NCI-H2227 (cell line): ENCODE measurements around the gene USP28.

Experiments used
- DNase-seq: peaks from one replicate; lab custom pipeline; 2025; ENCODE audit not compliant: unreplicated experiment; lab: John Stamatoyannopoulos, UW

Gene USP28

DNA sequence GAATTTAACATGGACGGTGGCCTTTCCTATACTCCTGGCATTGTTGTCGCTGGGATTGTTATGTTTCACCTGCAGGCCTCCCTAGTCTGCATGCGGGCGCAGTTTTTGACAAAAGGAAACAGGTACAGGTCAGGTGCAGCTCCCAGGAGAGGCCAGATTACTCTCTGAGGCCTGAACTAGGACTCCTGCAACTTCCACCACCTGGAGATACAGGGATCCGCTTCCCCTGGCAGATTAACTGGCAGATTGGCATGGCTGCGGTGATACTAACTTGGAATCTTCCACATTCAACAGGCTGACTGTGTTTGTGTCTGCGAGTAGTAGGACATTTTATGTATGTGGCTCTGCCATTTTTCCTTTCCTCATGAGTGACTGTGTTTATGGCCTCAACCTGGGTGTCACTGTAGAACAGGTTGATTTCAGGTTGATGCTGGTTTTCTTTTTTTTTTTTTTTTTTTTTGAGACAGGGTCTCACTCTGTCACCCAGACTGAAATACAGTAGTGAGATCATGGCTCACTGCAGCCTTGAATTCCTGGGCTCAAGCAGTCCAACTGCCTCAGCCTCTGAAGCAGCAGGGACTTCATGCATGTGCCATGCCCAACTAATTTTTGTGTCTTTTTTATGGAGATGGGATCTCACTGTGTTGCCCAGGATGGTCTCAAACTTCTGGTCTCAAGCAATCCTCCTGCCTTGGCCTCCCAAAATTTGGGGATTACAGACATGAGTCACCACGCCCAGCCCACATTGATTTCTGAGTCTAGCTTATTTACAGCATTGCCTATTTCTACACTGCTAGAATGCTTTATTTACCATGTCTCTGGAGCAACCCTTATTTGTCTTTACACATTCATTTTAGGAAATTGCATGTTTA is 1.7 kb upstream of the USP28 start:
- DNase-seq: no peak

DNA sequence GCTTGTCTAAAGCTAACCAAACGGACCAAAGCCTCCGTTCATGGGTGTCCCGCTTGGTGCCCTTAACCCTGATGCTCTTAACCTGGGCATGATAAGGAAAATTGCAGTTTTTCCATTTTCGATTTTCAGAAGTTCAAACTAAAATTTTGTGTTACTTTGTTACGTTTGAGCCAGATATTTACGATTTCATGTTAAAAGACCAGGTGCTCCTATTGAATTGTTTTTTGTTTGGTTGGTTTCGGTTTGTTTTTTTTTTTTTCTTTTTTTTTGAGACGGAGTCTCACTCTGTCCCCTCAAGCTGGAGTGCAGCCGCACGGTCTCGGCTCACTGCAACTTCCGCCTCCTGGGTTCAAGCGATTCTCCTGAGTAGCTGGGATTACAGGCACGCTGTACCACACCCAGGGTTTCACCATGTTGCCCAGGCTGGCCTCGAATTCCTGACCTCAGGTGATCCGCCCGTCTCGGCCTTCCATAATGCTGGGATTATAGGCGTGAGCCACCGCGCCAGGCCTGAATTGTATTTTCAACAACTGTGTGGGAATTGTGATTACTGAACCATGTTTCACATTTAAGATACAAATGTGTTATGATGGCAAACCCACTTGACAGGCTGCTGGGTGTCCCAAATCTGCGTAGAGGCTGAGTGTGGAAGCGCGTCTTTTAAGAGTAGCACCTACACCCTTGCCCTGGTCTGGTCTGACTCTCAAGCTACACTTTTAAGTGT is 864 bp upstream of the USP28 start:
- no peak for DNase-seq

DNA sequence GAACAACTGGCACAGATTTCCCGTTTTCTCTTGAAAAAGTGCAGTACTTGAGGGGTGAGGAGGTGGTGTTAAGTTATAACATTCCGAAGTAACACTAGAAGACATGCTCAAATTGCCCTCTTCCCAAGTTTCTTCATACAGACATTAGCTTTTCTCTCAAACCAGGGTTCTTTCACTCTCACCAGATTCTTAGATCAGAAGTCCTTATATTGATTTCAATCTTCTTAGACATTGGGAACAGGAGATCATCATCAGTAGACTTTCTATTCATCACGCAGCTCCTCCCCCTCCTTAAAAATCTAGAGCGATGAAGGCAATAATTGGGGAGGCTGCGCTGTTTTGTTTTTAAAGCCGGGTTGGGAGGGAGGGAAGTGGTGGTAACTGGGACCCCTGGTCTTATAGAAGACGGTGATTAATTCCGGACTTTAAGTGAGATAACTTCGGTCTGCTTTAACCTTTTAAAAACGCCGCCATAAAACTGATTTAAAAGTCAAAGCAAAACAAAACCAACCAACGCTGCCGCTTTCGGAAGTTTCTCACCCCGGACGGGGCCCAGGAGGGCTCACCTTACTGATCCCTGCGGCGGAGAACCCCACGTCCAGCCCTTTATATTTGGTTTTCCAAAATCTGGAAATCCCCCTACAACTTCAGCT is 665 bp downstream of the USP28 start:
- no peak for DNase-seq

DNA sequence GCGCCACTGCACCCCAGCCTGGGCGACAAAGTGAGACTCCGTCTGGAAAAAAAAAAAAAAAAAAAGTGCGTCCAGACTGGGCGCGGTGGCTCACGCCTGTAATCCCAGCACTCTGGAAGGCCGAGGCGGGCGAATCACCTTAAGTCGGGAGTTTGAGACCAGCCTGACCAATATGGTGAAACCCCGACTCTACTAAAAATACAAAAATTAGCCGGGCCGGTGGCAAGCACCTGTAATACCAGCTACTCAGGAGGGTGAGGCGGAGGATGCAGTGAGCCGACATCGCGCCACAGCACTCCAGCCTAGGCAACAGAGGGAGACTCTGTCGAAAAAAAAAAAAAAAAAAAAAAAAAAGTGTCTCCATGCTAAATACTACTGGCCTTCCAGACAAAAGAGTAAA is 1.3 kb downstream of the USP28 start:
- DNase-seq: no peak

DNA sequence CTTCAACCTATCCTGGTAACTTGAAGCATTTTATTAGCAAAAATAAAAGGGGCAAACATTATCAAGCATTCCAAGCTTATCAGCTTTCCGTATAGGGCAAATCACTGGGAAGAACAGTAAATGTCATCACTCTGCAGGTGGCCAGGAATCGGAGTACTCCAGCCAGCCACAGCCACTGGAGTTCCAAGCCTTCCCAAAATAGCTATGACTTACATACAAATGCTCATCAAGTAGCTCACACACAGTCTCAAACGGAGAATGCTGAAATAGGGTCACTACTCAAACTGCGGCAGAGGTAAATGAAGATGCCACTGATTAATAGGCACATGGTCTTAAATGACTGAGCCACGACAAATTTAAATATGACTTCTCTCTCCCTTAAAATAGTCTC is 2.1 kb downstream of the USP28 start:
- DNase-seq: peak; percentile 13

DNA sequence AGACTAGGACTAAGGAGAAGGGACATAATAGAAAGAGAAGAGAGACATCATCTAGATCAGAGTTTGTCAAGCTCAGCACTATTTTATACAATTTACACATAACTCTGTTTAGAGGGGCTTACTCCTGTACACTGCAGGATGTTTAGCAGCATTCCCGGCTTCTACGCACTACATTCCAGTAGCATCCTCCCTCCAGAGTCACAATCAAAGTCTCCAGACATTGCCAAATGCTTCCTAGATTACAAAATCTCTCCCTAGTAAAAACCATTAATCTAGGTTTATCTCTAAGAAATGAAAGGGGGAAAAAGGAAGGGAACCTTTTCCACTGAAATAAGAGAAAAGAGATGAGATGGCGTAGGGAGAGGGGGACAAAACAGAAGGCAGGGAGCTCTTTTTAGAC is 4.0 kb downstream of the USP28 start:
- no peak for DNase-seq

DNA sequence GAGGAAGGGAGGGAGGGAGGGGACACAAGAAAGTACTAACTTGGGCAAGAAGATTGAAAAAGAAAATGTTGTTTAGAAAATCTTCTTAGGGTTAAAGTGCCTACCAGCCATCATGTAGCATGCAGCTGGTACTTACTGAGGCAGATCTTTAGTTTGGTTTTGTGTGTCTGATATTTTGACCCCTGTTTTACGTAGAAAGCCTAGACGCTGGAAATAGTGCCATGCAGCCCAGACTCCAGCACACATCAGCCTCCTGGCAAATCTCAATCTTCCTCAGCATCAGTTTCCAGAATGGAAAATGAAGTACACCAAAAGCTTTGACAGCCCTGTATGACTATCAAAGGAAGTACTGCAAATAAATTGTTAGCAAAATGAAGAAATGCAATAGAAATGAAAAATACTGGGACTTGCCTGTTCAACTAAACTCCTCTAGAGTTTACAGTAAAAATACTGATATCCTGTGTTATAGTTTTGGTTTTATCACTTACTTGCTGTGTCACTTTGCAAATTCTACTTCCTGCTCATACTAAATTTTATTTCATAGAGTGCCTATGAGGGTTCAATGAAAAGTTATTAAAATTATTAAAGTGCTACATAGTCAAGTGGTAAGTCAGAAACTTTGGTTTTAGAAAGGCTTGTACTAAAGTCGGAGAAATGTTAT is 7.4 kb downstream of the USP28 start:
- DNase-seq: no peak

DNA sequence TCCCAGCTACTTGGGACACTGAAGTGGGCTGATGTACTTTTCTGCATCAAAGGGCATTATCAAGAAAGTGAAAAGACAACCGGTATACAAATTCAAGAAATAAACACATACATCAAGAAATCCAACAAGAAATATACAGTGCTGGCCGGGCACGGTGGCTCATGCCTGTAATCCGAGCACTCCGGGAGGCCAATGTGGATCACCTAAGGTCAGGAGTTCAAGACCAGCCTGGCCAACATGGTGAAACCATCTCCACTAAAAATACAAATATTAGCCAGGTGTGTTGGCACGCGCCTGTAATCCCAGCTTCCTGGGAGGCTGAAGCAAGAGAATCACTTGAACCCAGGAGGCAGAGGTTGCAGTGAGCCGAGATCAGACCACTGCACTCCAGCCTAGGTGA is 9.5 kb downstream of the USP28 start:
- DNase-seq: no peak

DNA sequence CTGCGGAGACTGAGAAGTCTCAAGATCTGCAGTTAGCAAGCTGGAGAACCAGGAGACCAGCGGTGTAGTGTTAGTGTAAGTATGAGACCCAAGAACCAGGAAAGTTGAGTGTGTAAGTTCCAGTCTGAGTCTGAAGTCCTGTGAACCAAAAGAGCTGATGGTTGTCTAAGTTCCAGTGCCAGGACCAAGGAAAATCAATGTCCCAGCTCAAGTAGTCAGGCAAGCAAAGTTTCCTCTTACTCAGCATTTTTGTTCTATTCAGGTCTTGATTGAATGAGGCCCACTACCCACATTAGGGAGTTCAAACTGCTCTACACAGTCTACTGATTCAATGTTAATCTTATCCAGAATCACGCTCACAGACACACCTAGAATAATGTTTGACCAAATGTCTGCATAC is 11.0 kb downstream of the USP28 start:
- no peak for DNase-seq

DNA sequence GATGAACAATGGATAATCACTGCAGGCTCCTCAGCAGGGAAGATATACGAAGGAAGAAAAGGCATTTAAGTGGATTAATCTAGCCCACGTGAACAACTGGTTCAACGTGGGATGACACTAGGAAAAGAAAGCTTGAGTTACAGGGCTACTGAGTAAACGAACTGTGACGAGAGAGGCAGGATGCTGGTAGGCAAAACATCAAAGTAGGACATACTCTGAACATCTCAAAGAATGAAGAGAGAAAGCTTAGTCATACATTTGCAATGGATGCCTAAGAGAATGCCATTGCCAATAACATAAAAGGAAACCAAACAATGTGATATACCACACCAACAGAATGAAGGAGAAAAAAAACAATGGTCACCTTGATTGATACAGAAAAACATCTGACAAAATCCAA is 12.9 kb downstream of the USP28 start:
- DNase-seq: no peak

DNA sequence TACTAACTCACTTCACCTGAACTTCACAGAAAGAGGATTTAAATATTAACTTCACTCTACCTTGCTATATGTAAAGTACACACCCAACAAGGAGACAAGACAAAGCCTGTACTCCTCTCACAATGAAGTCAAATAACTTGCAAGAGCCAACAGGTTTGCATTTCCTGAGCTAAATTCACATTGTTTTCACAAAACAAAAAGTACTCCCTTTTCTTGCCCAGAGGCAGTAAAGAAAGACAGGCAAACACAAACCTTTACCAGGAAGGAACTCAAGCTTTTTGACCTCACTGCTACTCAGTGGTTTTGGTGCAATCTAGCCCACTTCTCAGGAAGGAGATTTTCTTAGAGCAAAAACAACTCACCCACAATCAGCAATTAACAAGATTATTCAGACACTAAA is 15.7 kb downstream of the USP28 start:
- DNase-seq: no peak

DNA sequence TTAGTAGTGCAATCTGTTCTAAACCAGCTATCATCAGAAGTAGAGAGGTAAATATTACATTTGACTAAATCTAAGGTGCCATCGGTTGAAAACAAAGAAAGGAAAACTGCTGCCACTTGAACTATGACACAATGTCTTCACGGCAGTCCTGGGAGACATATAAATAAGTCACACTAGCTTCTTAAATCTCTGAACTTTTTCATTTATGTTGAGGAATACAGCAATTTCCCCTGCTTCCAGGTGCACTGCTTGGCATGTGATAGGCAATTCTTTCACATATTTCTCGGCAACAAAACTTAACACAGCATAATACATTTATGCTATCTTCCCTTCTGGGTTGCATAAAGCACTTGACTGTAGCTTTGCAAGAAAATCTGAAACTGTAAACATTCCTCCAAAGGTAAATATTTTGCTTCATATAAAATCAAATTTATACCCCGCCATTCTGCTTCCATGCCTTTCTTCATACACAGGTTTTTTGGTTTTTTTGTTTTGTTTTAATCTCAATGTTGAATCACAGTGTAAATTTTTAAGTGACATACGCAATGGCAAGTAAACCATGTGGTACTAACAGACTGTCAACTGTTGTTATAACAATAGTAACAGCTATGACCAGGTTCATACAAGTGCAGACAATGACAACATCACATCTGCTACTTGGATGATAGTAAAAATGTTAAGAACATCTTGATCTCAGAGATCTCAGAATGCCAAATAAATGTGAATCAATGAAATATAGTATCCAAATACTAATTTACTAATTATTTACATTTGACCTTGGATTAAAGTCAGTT is 18.2 kb downstream of the USP28 start:
- DNase-seq: no peak

DNA sequence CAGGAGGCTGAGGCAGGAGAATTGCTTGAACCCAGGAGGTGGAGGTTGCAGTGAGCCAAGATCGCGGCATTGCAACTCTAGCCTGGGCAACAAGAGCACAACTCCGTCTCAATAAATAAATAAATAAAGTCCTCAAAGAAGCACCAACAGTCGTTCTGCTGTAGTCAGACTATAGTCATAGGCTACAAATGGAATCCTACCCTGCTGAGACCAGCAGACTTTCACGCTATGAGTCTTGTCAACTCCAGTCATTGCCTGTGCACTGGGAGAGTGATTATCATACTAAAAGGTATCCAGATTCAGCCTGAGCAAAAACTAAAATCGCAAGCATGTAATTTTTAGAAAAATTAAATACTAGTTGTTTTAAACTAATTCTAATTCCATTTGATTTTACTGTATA is 19.6 kb downstream of the USP28 start:
- DNase-seq: no peak

DNA sequence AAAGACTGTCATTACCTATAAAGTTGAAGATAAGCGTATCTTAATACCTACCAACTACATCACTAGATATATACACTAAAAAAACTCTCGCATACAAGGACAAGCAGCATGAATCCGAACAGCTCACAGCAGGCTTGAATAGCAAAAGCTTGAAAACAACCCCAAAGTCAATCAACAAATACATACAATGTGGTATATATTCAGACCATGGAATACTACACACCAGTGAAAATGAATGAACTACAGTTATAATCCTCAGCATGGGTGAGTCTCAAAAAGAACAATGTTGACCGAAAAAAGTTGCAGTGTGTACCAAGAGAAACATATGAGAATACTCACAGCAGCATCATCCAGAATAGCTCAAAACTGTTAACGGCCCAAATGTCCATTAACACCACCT is 25.2 kb downstream of the USP28 start:
- no peak for DNase-seq

DNA sequence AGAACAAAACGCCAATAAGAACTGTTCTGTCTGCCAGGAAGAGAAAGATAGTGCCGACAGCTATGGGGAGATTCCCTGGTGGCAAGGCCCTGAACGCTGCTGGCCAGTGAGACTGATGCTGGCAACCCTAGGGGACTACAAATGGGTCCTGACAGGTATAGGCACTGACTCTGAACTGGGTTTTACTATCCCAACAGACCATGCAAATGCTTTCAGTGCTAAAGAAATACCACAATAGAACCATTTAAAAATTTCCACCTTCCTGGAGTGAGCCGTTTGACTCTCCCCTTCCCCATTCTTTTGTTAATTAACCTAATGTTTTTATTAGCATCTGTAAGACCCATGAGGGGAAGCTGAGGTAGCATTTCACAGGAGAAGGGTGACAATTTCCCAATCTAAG is 25.7 kb downstream of the USP28 start:
- DNase-seq: no peak

DNA sequence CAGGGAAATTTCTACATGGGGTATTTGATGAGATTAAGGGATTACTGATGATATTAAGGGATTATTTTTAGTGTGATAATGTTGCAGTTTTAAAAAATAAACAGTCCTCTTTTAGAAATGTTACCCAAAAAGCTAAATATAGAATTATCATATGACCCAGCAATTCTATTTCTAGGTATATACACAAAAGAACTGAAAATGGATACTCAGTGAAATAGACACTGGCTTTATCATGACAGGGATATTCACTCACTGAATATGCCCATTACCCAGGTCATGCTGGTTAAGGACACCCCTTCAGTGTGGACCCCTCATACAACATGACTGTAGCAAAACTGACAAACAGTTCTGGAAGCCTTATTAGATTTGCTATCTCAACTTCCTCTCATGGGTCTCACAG is 27.8 kb downstream of the USP28 start:
- DNase-seq: no peak

DNA sequence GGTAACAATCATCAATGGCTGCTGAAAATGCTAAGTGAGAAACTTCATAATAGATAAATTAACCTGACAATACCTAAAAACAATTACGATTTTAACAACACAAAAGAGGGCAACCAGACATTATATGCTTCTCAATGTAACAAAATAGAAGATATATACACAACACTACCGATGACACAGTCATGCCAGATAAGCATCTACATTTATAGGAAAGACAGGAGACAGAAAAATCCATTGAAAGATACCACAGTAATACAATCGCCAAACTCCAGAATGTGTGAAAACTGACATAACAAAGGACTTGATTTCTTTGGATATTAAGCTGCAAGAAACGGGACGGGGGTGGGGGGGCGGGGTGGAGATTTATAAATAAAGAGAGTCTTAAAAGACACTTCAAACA is 28.3 kb downstream of the USP28 start:
- no peak for DNase-seq

DNA sequence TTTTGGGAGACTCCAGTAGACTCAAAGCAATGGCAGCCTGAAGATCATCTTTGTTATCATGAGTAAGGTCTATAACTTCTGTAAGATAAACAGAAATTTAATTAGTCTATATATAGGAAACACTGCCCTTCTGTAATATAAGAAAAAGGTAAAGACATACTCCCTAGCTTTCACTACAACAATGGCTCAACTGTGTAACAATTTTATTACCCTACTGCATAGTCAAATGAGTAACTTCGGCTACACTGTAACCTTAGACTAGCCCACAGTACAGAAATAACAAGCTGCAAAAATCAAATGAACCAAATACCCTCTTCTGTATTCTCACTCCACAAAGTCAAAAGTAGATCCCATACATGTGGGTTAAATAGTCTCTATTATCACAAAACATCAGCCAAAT is 33.7 kb downstream of the USP28 start:
- DNase-seq: no peak

DNA sequence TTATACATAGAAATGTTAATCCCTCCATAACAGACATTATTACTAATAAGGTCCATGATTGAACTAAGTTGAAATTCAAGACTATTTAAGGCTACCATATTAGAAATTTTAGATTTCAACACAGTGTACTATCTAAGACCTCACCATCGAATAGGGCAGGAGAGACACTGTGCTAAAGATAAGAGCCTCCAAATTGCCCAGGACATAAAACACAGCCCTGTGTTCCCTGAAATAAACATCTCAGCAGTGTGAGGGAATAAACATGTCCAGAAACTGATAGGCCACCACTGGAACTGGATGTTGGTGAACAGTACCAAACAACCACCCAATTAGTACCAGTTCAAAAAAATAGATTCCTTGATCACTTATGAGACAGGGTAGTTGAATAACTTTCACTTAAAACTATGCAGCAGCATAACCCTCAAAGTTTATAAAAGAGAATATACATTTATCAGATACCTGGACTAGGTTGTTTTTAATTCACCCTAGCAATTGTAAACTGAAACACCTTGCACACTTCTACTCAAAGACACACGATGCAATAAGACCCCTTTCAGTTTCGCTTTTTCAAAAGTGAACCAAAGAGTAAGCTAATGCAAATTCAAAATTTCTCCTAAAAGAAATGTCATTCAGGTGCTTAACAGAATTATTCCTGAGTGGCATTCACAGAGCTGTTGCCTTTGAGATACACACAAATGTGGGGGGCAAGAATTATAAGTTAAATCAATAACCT is 34.3 kb downstream of the USP28 start:
- no peak for DNase-seq

DNA sequence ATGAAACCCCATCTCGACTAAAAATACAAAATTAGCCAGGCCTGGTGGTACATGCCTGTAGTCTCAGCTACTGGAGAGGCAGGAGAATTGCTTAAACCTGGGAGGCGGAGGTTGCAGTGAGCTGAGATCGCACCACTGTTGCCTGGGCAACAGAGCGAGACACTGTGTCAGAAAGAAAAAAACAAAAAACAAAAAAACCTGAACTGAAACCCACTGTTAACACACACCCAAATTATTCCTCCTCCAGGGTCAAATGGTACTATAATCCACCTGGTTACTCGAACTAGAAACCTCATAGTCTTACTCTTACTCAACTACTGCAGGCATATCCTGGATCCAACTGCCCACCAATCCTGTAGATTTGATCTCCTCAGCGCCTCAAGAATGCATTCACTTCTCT is 35.5 kb downstream of the USP28 start:
- no peak for DNase-seq
